HG02571 (cell line): ENCODE measurements around the gene RIMBP2.
"Not testable (repeated sequence)": the region's sequence is repeated elsewhere in the genome, so short reads cannot be mapped to it uniquely, and the experiment has no call there.

Experiments
- ATAC-seq: cut with Tn5 transposase; IDR thresholded peaks from one replicate; pipeline ENCODE4 v1.9.1; 2021; ENCODE audit warnings: mild to moderate bottlenecking, moderate library complexity; ENCODE audit not compliant: unreplicated experiment

The RIMBP2 gene

DNA sequence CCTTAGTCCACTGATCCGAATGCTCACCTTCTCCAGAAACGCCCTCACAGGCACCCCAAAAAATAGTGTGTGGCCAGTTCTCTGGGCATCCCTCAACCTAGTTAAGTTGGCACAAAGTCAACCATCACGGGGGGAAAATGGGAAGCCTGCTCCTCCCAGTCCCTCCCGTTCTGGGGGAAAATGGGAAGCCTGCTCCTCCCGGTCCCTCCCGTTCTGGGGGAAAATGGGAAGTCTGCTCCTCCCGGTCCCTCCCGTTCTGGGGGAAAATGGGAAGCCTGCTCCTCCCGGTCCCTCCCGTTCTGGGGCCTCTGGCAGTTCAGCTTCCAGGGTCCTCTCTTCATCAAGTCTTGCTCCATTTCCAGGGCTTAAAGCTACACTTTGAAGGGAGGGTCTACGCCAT lies 106.1 kb downstream of the RIMBP2 start:
- ATAC-seq, result no peak

DNA sequence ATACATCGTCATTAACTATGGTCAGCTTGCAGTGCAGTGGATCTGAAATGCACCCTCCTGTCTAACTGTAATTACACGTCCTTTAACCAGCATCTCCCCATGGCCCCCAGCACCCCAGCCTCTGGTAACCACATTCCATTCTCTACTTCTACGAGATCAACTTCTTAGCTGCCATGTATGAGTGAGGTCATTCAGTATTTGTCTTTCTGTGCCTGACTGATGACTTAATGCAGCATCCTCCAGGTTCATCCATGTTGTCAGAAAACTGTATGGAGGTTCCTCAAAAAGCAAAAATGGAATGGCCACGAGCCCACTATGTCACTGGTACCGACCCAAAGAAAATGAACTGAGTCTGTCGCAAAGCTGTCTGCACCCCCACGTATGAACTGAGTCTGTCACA lies 107.3 kb downstream of the RIMBP2 start:
- no peak for ATAC-seq

DNA sequence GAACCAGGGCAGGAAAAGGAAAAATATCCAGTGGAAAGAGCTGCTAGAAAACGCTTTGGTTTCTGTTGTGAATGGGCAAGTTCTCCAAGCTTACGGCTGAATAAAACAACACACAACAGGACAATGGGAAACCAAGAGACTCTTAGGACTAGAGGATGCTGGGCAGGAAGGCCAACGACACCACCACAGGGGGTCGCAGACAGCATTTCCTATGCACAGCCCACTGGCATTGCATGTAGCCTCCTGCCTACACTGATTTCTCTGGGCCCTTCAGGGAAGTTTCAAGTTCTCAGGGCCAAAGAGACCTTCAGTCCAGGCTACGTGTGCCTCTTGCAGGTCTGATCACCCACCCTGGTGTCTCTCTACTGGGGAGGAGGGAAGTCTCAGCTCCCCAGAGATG lies 108.0 kb downstream of the RIMBP2 start:
- ATAC-seq, result no peak

DNA sequence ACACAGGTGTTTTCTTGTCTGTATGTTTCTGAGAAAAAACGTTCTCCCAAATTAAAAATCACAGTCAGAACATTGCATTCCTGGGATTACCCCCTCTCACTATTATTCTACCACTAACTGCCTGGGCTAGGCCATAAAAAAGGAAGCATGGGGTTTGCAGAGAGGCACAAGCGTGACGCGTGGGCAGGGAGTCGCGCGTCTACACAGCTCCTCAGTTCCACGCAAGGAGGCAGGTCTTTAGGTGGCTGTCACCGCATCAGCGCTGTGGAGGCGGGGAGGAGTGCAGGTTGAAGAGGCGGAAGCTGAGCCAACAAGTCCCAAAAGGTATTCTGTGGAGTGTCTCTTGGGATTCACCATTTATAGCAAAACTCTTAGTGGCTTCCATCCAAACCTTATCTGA lies 109.9 kb downstream of the RIMBP2 start:
- no peak for ATAC-seq

GRCh38 chr12:130603396-130603965 lies 112.6 kb downstream of the RIMBP2 start:
- no peak for ATAC-seq

DNA sequence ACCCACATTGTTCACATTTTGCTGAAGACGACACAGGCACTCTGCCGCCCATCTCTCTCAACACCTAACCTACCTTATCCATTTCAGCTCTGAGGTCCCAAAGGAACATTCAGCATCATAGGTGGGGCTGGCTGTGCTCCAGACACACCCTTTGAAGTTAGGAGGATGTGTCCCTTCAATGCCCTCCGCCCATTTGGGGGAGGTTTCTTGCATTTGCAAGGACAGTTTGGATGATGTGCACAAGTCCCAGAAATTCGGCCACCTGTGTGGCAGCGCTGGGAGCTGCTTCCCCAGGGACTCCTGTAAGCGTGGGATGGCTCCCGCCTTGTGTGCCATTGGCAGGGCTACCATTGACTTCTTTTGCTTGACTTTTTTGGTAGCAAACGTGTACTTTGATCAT lies 113.8 kb downstream of the RIMBP2 start:
- ATAC-seq, result no peak

DNA sequence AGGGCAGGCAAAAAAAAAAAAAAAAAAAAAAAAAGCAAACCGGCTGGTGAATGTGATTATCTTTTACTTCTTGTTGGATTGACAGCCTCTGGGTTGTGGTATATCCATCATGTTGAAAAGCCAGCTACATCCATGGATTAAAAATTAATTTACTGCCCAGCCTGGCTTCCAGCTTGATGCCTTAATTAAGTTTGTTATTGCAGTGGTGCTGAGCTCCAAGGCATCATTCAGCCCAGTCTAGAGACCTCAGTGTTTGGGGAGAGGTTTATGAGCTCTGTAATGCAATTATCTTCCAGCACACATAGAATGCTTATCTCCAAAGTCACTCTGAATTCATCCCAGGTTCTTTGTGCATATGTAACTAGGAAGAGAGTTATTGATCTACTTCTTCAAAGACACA lies 114.8 kb downstream of the RIMBP2 start:
- no peak for ATAC-seq

- ATAC-seq, result no peak
Measured at GRCh38 chr12:130596241-130596640, 119.9 kb downstream of the RIMBP2 start.

GRCh38 chr12:130595566-130595965 lies 120.5 kb downstream of the RIMBP2 start:
- ATAC-seq, result no peak

DNA sequence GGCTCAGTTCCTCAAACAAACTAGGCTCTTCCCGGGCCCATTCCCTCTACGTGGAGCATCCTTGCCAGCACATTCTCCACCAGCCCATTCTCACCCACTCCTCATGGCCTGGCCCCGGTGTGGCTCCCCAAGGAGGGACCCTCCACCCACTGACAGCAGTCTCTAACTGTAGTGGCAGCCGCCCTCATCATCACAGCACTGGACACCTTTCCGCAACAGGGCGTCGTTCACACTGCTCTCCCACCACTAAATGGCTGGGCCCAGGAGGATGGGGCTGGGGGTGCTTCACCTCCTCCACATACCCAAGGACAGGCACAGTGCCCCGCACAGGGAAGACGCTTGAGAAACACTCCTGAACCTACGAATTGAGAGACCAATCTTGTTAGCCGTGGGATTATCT lies 123.0 kb downstream of the RIMBP2 start:
- no peak for ATAC-seq

- ATAC-seq, result no peak
Measured at GRCh38 chr12:130592641-130593040, 123.5 kb downstream of the RIMBP2 start.

GRCh38 chr12:130591736-130592135 lies 124.4 kb downstream of the RIMBP2 start:
- ATAC-seq, result no peak

DNA sequence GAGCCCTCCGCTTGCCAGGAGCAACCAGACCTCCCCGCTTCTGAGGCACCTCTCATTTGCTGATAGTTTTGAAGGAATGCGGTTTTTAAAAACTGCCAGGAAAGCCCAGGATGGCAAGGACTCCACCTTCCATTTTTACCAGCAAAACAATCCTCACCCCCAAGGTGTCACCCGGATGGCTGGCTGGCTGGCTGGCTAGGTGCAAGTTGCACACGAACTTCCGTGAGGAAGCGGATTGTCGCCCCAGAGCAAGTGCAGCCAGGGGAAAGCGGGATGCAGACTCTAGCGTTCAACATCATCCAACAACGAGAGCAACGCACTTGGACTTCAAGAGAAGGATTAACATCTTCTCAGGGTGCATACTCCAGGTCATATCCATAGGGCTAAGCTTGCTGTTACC lies 125.4 kb downstream of the RIMBP2 start:
- ATAC-seq, result no peak

- no peak for ATAC-seq
Measured at GRCh38 chr12:130589540-130590317, 126.4 kb downstream of the RIMBP2 start.

DNA sequence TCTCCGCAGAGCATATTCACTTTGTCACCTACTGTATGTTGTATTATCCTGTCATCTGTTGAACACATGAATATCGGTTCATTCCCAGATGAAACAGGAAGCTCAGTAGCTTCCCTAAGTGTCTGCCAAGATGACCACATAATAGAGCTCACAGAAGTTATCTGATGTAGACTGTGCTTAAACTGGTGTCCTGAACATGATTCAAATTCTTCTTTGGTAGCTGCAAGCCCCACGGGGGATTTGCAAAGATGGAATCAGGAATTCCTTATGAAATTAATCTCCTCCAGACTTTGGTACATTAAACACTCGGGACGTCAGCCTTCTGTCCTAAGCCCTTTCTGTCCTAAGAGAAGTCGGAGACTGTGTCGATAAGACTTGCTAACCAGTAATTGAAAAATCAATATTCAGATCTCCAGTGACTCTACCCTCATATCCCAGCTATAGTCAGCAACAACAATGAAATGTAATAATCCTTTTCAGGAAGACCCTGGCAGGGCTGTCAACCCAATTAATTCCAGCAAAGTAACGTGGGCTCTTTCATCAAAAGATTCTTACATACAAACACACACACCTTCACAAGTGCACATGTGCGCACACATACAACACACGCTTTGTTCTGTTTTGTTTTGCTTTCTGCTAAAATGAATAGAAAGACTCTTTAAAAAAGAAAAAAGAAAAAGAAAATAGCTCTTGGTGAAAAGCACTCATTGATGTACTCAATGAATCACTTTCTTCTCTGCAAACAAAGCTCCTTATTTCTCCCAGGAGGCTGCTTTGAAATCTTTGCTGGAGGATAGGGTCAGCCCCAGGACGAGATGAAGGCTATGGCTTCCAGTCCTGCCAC lies 127.2 kb downstream of the RIMBP2 start:
- no peak for ATAC-seq

DNA sequence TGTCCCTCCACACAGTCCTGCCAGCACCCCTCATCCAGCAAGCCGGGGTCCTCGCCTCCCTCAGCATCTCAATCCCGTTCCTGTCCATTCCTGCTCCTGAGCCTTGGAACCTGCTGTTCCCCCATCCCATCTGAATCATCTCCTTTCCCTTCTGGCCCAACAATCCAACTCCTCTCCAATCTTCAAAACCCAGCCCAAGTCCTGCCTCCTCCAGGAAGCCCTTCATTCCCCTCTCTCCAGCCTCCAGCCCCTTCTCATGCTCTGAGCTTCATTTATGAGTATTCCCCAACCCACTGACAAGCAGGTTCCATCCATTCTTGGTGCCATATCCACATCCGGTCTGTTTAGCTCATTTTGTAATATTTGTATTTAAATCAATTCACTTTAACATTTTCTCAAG lies 128.1 kb downstream of the RIMBP2 start:
- ATAC-seq, result no peak

DNA sequence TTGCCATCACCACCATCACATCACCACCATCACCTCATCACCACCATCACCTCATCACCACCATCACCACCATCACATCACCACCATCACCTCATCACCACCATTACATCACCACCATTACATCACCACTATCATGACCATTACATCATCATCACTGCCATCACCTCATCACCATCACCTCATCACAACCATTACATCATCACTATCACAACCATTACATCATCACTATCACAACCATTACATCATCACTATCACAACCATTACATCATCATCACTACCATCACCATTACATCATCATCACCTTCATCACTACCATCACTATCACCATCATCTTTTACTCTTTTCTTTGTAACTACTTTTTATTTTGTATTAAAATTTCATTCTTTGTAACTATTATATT lies 131.6 kb downstream of the RIMBP2 start:
- ATAC-seq, result not testable (repeated sequence)

DNA sequence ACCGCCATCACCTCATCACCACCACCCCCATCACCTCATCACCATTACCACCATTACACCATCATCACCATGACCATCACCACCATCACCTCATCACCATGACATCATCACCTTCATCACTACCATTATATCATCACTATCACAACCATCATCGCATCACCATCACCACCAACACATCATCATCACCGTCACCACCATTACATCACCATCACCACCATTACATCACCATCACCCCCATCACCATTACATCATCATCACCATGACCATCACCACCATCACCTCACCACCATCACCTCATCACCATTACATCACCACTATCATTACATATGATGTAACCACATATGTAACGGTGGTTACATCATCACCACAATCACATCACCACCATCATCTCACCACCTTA lies 132.3 kb downstream of the RIMBP2 start:
- ATAC-seq, result no peak

DNA sequence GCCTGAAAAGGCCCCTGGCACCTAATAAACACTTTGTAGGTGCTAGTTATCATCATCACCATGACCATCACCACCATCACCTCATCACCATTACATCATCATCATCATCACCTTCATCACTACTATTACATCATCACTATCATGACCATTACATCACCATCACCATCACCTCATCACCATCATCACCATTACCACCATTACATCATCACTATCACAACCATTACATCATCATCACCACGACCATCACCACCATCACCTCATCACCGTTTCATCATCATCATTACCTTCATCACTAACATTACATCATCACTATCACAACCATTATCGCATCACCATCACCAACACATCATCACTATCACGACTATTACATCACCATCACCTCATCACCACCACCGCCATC lies 132.8 kb downstream of the RIMBP2 start:
- ATAC-seq, result no peak

GRCh38 chr12:130582286-130582685 lies 133.8 kb downstream of the RIMBP2 start:
- ATAC-seq, result no peak

- ATAC-seq, result no peak
Measured at GRCh38 chr12:130581782-130582181, 134.3 kb downstream of the RIMBP2 start.

GRCh38 chr12:130579231-130579630 lies 136.9 kb downstream of the RIMBP2 start:
- ATAC-seq, result no peak
